ENCODE measurements around the gene PDE7B. TPM values are rescaled to one million over a fixed set of nuclear protein-coding genes. Genes with fewer than 3 reads are reported as not detected.

The PDE7B gene
- total RNA-seq, 1 experiment from 2014 or later: not detected

DNA sequence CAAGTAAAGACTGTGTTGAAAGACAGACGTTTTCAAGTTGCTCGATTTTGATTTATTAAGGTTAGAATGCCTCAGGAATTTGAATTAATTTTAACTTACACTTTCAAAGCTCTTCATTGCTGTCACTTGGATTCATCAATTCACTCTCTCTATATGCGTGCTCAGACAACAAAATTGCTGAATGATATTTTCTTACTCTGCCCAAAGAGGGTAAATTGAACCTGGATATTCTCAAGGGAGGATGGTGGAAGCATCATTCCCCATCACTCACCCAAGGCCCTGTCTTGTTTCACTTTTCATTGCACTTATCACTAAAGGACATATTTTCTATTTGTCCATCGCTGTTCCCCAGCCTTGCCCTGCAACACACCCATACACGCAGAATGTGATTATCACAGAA lies 102.3 kb downstream of the PDE7B start (continued):
- TF ChIP-seq, protein P1, sequence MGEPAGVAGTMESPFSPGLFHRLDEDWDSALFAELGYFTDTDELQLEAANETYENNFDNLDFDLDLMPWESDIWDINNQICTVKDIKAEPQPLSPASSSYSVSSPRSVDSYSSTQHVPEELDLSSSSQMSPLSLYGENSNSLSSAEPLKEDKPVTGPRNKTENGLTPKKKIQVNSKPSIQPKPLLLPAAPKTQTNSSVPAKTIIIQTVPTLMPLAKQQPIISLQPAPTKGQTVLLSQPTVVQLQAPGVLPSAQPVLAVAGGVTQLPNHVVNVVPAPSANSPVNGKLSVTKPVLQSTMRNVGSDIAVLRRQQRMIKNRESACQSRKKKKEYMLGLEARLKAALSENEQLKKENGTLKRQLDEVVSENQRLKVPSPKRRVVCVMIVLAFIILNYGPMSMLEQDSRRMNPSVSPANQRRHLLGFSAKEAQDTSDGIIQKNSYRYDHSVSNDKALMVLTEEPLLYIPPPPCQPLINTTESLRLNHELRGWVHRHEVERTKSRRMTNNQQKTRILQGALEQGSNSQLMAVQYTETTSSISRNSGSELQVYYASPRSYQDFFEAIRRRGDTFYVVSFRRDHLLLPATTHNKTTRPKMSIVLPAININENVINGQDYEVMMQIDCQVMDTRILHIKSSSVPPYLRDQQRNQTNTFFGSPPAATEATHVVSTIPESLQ (CRISPR knock-in tag; IDR thresholded peaks at IDR 0.05): no peak
- TF ChIP-seq FOXK1 (CRISPR knock-in tag; IDR thresholded peaks at IDR 0.05): no peak
- TF ChIP-seq NR1H2 (CRISPR knock-in tag; IDR thresholded peaks at IDR 0.05): no peak
- TF ChIP-seq NFATC4 (CRISPR knock-in tag; IDR thresholded peaks at IDR 0.05): no peak

GRCh38 chr6:135955099-135955498 lies 103.6 kb downstream of the PDE7B start:
- DNase-seq (ENCODE audit: low spot score): no peak
- no peaks in the 10 kb centered on the region for H3K9me3 Mint-ChIP-seq
- no peak for ATAC-seq
- TF ChIP-seq TCF7 (CRISPR knock-in tag; IDR thresholded peaks at IDR 0.05; ENCODE audit: low read depth) (no peak), TEAD1 (CRISPR knock-in tag; IDR thresholded peaks at IDR 0.05) (no peak), ETV6 (CRISPR knock-in tag; IDR thresholded peaks at IDR 0.05) (no peak), FOXP1 (CRISPR knock-in tag; IDR thresholded peaks at IDR 0.05; ENCODE audit: borderline replicate concordance) (no peak), ERG (CRISPR knock-in tag; IDR thresholded peaks at IDR 0.05) (no peak), ZNF138 (CRISPR knock-in tag; conservative IDR thresholded peaks at IDR 0.05) (no peak), ZNF263 (CRISPR knock-in tag; IDR thresholded peaks at IDR 0.05; ENCODE audit: low read depth) (no peak), NFATC4 (CRISPR knock-in tag; IDR thresholded peaks at IDR 0.05) (no peak), TP53 (CRISPR knock-in tag; IDR thresholded peaks at IDR 0.05) (no peak), ESRRA (CRISPR knock-in tag; IDR thresholded peaks at IDR 0.05; ENCODE audit: borderline replicate concordance) (no peak), NR2C2 (CRISPR knock-in tag; IDR thresholded peaks at IDR 0.05) (no peak), CREB1 (CRISPR knock-in tag; IDR thresholded peaks at IDR 0.05) (no peak)
- TF ChIP-seq, protein P2, sequence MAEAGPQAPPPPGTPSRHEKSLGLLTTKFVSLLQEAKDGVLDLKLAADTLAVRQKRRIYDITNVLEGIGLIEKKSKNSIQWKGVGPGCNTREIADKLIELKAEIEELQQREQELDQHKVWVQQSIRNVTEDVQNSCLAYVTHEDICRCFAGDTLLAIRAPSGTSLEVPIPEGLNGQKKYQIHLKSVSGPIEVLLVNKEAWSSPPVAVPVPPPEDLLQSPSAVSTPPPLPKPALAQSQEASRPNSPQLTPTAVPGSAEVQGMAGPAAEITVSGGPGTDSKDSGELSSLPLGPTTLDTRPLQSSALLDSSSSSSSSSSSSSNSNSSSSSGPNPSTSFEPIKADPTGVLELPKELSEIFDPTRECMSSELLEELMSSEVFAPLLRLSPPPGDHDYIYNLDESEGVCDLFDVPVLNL (CRISPR knock-in tag; IDR thresholded peaks at IDR 0.05; ENCODE audit: borderline replicate concordance, low read depth): no peak
- TF ChIP-seq, protein P3, sequence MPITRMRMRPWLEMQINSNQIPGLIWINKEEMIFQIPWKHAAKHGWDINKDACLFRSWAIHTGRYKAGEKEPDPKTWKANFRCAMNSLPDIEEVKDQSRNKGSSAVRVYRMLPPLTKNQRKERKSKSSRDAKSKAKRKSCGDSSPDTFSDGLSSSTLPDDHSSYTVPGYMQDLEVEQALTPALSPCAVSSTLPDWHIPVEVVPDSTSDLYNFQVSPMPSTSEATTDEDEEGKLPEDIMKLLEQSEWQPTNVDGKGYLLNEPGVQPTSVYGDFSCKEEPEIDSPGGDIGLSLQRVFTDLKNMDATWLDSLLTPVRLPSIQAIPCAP (CRISPR knock-in tag; IDR thresholded peaks at IDR 0.05): no peak
- CTCF ChIA-PET: interaction anchor here (2.4 kb wide), 1 partner anchor 46 kb away, joined by 7 read pairs; no protein-coding TSS in a partner anchor
- H3K36me3 Mint-ChIP-seq: no peaks in the 10 kb centered on the region
- no peak overlapping the region for H3K4me3 Mint-ChIP-seq
- POLR2A ChIA-PET: no interaction called here
- H3K27me3 Mint-ChIP-seq (ENCODE audit: low read depth): no peaks in the 10 kb centered on the region
- H3K4me1 Mint-ChIP-seq: peaks cover 4% of the 10 kb centered on the region; the same call in 1 of the 2 replicates
- no peak overlapping the region for H3K27ac Mint-ChIP-seq

GRCh38 chr6:135962731-135963130 lies 111.2 kb downstream of the PDE7B start:
- DNase-seq (ENCODE audit: low spot score): no peak
- no peak for ATAC-seq
- ChIA-PET CTCF (no interaction called here), POLR2A (no interaction called here)
- H3K27me3 Mint-ChIP-seq (ENCODE audit: low read depth): no peaks in the 10 kb centered on the region
- peaks cover 13% of the 10 kb centered on the region for H3K9me3 Mint-ChIP-seq
- H3K27ac Mint-ChIP-seq: no peak overlapping the region
- no peak overlapping the region for H3K4me3 Mint-ChIP-seq
- no peaks in the 10 kb centered on the region for H3K4me1 Mint-ChIP-seq
- peaks cover 2% of the 10 kb centered on the region; the same call in 1 of the 2 replicates for H3K36me3 Mint-ChIP-seq
- TF ChIP-seq, protein P3 (CRISPR knock-in tag; IDR thresholded peaks at IDR 0.05): no peak
- TF ChIP-seq NR3C1 (CRISPR knock-in tag; conservative IDR thresholded peaks at IDR 0.05; ENCODE audit: low read depth) (no peak), ERG (CRISPR knock-in tag; IDR thresholded peaks at IDR 0.05) (no peak), ZBTB21 (CRISPR knock-in tag; IDR thresholded peaks at IDR 0.05; ENCODE audit: borderline replicate concordance) (no peak), SP1 (CRISPR knock-in tag; conservative IDR thresholded peaks at IDR 0.05) (no peak), NFATC4 (CRISPR knock-in tag; IDR thresholded peaks at IDR 0.05) (no peak), SMAD4 (CRISPR knock-in tag; IDR thresholded peaks at IDR 0.05) (no peak), ESRRA (CRISPR knock-in tag; IDR thresholded peaks at IDR 0.05; ENCODE audit: borderline replicate concordance) (no peak)
- TF ChIP-seq, protein P4, sequence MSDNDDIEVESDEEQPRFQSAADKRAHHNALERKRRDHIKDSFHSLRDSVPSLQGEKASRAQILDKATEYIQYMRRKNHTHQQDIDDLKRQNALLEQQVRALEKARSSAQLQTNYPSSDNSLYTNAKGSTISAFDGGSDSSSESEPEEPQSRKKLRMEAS (CRISPR knock-in tag; IDR thresholded peaks at IDR 0.05): no peak
- TF ChIP-seq, protein P5, sequence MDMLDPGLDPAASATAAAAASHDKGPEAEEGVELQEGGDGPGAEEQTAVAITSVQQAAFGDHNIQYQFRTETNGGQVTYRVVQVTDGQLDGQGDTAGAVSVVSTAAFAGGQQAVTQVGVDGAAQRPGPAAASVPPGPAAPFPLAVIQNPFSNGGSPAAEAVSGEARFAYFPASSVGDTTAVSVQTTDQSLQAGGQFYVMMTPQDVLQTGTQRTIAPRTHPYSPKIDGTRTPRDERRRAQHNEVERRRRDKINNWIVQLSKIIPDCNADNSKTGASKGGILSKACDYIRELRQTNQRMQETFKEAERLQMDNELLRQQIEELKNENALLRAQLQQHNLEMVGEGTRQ (CRISPR knock-in tag; IDR thresholded peaks at IDR 0.05): no peak
- TF ChIP-seq, protein P6, sequence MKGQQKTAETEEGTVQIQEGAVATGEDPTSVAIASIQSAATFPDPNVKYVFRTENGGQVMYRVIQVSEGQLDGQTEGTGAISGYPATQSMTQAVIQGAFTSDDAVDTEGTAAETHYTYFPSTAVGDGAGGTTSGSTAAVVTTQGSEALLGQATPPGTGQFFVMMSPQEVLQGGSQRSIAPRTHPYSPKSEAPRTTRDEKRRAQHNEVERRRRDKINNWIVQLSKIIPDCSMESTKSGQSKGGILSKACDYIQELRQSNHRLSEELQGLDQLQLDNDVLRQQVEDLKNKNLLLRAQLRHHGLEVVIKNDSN (CRISPR knock-in tag; IDR thresholded peaks at IDR 0.05): no peak

Measured in WTC11 (cell line).